ENCODE measurements around the gene GANAB. TPM values are rescaled to one million over a fixed set of nuclear protein-coding genes. Genes with fewer than 3 reads are reported as not detected.

The GANAB gene
- total and polyA plus RNA-seq, 4 donors: 104 to 266 (median 168) TPM

GRCh38 chr11:62649486-62649885, 3.1 kb upstream of the GANAB start:
- Histone ChIP-seq H3K4me1 (ENCODE audit: control insufficient read depth in 5 of 5, insufficient read depth in 5 of 5, low read length in 5 of 5) (peaks cover 0 to 25% (median 6%) of the 10 kb centered on the region in 5 donors), H3K36me3 (ENCODE audit: control insufficient read depth in 4 of 4, insufficient read depth in 4 of 4, low read length in 4 of 4) (peaks cover 0 to 21% (median 16%) of the 10 kb centered on the region in 4 donors), H3K9ac (ENCODE audit: insufficient read depth in 1 of 2, low read length in 2 of 2) (no peak overlapping the region), H3K4me3 (no peak overlapping the region), H3K27me3 (ENCODE audit: control insufficient read depth in 3 of 3, insufficient read depth in 3 of 3, low read length in 2 of 3) (no peaks in the 10 kb centered on the region), H3K27ac (ENCODE audit: low read depth in 1 of 2, low read length in 1 of 2) (no peak overlapping the region), H3K9me3 (ENCODE audit: control insufficient read depth in 4 of 4, insufficient read depth in 3 of 4, low read length in 3 of 4) (no peaks in the 10 kb centered on the region)
- WGBS, 2 donors: 90 to 93% methylated on average over 11 of the region's 11 CpGs
- TF ChIP-seq, protein P1, sequence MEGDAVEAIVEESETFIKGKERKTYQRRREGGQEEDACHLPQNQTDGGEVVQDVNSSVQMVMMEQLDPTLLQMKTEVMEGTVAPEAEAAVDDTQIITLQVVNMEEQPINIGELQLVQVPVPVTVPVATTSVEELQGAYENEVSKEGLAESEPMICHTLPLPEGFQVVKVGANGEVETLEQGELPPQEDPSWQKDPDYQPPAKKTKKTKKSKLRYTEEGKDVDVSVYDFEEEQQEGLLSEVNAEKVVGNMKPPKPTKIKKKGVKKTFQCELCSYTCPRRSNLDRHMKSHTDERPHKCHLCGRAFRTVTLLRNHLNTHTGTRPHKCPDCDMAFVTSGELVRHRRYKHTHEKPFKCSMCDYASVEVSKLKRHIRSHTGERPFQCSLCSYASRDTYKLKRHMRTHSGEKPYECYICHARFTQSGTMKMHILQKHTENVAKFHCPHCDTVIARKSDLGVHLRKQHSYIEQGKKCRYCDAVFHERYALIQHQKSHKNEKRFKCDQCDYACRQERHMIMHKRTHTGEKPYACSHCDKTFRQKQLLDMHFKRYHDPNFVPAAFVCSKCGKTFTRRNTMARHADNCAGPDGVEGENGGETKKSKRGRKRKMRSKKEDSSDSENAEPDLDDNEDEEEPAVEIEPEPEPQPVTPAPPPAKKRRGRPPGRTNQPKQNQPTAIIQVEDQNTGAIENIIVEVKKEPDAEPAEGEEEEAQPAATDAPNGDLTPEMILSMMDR (IDR thresholded peaks at IDR 0.05; ENCODE audit: control extremely low read depth, extremely low read depth): no peak
- no peak for DNase-seq
- no peak for ATAC-seq (ENCODE audit: insufficient read depth, low FRiP score)

DNA sequence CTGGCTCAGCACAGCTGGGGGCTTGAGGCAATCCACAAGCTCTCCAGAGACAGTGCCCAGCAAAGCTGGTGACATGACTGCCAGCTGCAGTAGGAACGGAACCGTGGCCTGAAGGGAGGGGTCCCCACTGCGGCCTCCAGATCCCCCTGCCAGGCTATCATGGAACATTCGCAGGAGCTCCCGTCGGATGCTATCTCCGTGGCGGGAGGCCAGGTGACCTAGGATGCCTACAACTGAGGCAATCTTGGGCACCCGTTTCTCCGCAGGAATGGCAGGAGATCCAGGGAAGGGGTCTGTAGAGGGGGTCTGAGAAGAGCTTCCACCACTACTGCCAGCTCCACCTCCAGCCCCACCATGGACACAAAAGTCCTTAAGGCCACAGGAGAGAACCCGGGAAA, 2.6 kb upstream of the GANAB start:
- peaks cover 0 to 24% (median 18%) of the 10 kb centered on the region in 4 donors for H3K36me3 ChIP-seq (ENCODE audit: control insufficient read depth in 4 of 4, insufficient read depth in 4 of 4, low read length in 4 of 4)
- ATAC-seq (ENCODE audit: insufficient read depth, low FRiP score) (no peak), DNase-seq (no peak)
- H3K4me1 ChIP-seq (ENCODE audit: control insufficient read depth in 5 of 5, insufficient read depth in 5 of 5, low read length in 5 of 5): peaks cover 0 to 25% (median 6%) of the 10 kb centered on the region in 5 donors
- H3K27me3 ChIP-seq (ENCODE audit: control insufficient read depth in 3 of 3, insufficient read depth in 3 of 3, low read length in 2 of 3): no peaks in the 10 kb centered on the region
- no peak overlapping the region for H3K4me3 ChIP-seq
- WGBS, 2 donors: 94 to 96% methylated on average over 11 of the region's 11 CpGs
- H3K9me3 ChIP-seq (ENCODE audit: control insufficient read depth in 4 of 4, insufficient read depth in 3 of 4, low read length in 3 of 4): no peaks in the 10 kb centered on the region
- H3K27ac ChIP-seq (ENCODE audit: low read depth in 1 of 2, low read length in 1 of 2): no peak overlapping the region
- TF ChIP-seq, protein P1 (IDR thresholded peaks at IDR 0.05; ENCODE audit: control extremely low read depth, extremely low read depth): no peak
- H3K9ac ChIP-seq (ENCODE audit: insufficient read depth in 1 of 2, low read length in 2 of 2): no peak overlapping the region

GRCh38 chr11:62648185-62648966, 2.0 kb upstream of the GANAB start:
- no peak for DNase-seq
- H3K4me1 ChIP-seq (ENCODE audit: control insufficient read depth in 5 of 5, insufficient read depth in 5 of 5, low read length in 5 of 5): peaks cover 0 to 25% (median 6%) of the 10 kb centered on the region in 5 donors
- 94 to 97% methylated on average over 24 of the region's 24 CpGs for WGBS, 2 donors

More at GRCh38 chr11:62648185-62648966, 2.0 kb upstream of the GANAB start:
- no peaks in the 10 kb centered on the region for H3K27me3 ChIP-seq (ENCODE audit: control insufficient read depth in 3 of 3, insufficient read depth in 3 of 3, low read length in 2 of 3)
- TF ChIP-seq, protein P1 (IDR thresholded peaks at IDR 0.05; ENCODE audit: control extremely low read depth, extremely low read depth): no peak
- no peak for ATAC-seq (ENCODE audit: insufficient read depth, low FRiP score)
- H3K4me3 ChIP-seq: no peak overlapping the region
- no peaks in the 10 kb centered on the region for H3K9me3 ChIP-seq (ENCODE audit: control insufficient read depth in 4 of 4, insufficient read depth in 3 of 4, low read length in 3 of 4)
- H3K27ac ChIP-seq (ENCODE audit: low read depth in 1 of 2, low read length in 1 of 2): no peak overlapping the region
- peaks cover 0 to 24% (median 18%) of the 10 kb centered on the region in 4 donors for H3K36me3 ChIP-seq (ENCODE audit: control insufficient read depth in 4 of 4, insufficient read depth in 4 of 4, low read length in 4 of 4)
- no peak overlapping the region for H3K9ac ChIP-seq (ENCODE audit: insufficient read depth in 1 of 2, low read length in 2 of 2)
